PC-9 (cell line): ENCODE data around the gene PRDM15. TPM values are rescaled to one million over a fixed set of nuclear protein-coding genes. Genes with fewer than 3 reads are reported as not detected.

ENCODE experiments used
- BruUV-seq: library from RNA; stranded (reverse); fragments of 400-500 nt; replicated peaks from 2 replicates; lab custom pipeline; 2021; lab: Mats Ljungman, UMichigan
- CTCF ChIA-PET: fragments of 300-600 bp; sonication (Branson Sonifier 250); formaldehyde crosslinking; loops from one replicate; lab custom pipeline; 2022; ENCODE audit warnings: antibody characterized with exemption; lab: Charles Lee
- POLR2A ChIA-PET: fragments of 300-600 bp; sonication (Branson Sonifier 250); formaldehyde crosslinking; loops from one replicate; lab custom pipeline; 2022; ENCODE audit warnings: antibody characterized with exemption; ENCODE audit not compliant: unreplicated experiment; lab: Charles Lee
- DNase-seq, 2 experiments: peaks; one replicate each; pipeline versions ENCODE4 v3.0.0 to v3.0.0-alpha.2; 2015 to 2022; ENCODE audit warnings: mixed read lengths in 1 of 2
- H2AFZ ChIP-seq: fragments of 200-600 bp; sonication (generic); 2 replicates; pipeline ENCODE4 v1.8.1; 2017; ENCODE audit warnings: antibody characterized with exemption
- H3F3A ChIP-seq: fragments of 200-600 bp; sonication (generic); 2 replicates; pipeline ENCODE4 v1.8.1; 2017; ENCODE audit warnings: antibody characterized with exemption, mild to moderate bottlenecking, low read depth; ENCODE audit not compliant: insufficient read depth
- H3K27ac ChIP-seq: fragments of 200-600 bp; sonication (generic); 2 replicates; pipeline ENCODE4 v1.6.1; 2016; ENCODE audit warnings: mixed run types
- H3K27me3 ChIP-seq: fragments of 200-600 bp; sonication (generic); 2 replicates; pipeline ENCODE4 v1.6.1; 2016; ENCODE audit warnings: low read depth, mixed run types; ENCODE audit not compliant: insufficient read depth
- H3K36me3 ChIP-seq: fragments of 200-600 bp; sonication (generic); 2 replicates; pipeline ENCODE4 v1.6.1; 2016; ENCODE audit warnings: low read depth, mixed run types
- H3K4me1 ChIP-seq: fragments of 200-600 bp; sonication (generic); replicated peaks from 2 replicates; pipeline ENCODE4 v1.6.1; 2016; ENCODE audit warnings: mixed run types; ENCODE audit not compliant: insufficient read depth
- H3K4me2 ChIP-seq: fragments of 200-600 bp; sonication (generic); 2 replicates; pipeline ENCODE4 v1.6.1; 2017; ENCODE audit warnings: mixed run types
- H3K4me3 ChIP-seq: fragments of 200-600 bp; sonication (generic); 2 replicates; pipeline ENCODE4 v1.6.1; 2016; ENCODE audit warnings: mixed run types
- H3K79me2 ChIP-seq: fragments of 200-600 bp; sonication (generic); 2 replicates; pipeline ENCODE4 v1.6.1; 2017; ENCODE audit warnings: low read depth, mixed run types
- H3K9me2 ChIP-seq: fragments of 200-600 bp; sonication (generic); 2 replicates; pipeline ENCODE4 v1.8.1; 2017; ENCODE audit warnings: mild to moderate bottlenecking; ENCODE audit not compliant: insufficient read depth
- H3K9me3 ChIP-seq: fragments of 200-600 bp; sonication (generic); 2 replicates; pipeline ENCODE4 v1.8.1; 2016; ENCODE audit warnings: low read depth; ENCODE audit not compliant: insufficient read depth
- H4K20me1 ChIP-seq: fragments of 200-600 bp; sonication (generic); 2 replicates; pipeline ENCODE4 v1.8.1; 2017; ENCODE audit not compliant: insufficient read depth
- EZH2 ChIP-seq: fragments of 200-600 bp; sonication (generic); IDR thresholded peaks from 2 replicates; pipeline ENCODE4 v1.8.0; 2017; ENCODE audit warnings: antibody characterized with exemption, low read depth
- intact Hi-C: fragments of 100-400 bp; cut with micrococcal nuclease; formaldehyde crosslinking; loops from one replicate; pipeline ENCODE4 v1.10.0; 2022; ENCODE audit not compliant: unreplicated experiment
- total RNA-seq: library from RNA; stranded (reverse); gene quantifications from 2 replicates; pipeline ENCODE4 v1.2.3, GENCODE V29; 2021
- TF ChIP-seq, protein P1 (sequence below): fragments of 200-600 bp; sonication (generic); conservative IDR thresholded peaks from 2 replicates; pipeline ENCODE4 v1.6.1; 2017; ENCODE audit warnings: mixed run types, antibody characterized with exemption, mild to moderate bottlenecking, moderate library complexity

PRDM15 gene
- total RNA-seq, 1 experiment from 2014 or later, result 8.8 TPM

DNA sequence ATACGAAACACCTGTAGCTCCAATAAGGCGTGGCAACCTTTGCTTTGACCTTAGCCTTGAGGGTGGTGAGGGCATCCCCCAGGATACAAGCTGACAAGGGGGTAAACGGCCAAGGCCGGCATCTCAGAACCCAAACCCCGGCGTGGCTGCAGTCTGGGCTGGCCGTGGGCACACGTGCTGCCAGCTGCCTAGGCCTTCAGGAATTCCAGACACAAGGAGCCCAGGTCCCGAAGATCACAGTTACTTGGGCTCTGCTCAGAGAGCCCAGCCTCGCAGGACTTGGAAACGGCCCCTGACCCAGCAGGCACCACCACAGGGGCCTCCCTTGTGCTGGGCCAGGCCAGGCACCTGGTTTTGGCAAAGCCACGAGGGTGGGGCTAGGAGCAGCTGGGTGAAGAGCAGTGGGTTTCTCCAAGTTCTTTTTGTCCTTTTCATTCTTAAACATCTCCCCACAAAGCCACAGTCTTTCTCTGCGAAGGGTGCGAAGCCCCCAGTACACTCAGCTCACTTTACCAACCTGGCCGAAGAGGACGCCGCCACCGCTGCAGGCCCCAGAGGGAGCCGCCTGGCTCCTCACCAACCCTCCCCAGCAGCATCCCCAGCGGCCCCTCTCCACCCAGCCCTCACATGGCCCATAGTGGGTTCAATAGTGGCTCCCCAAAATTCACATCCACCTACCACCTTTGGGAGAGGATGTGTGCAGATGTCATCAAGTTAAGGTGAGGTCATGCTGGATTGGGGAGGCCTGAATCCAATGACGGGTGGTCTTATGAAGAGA is 26.8 kb downstream of the PRDM15 start:
- POLR2A ChIA-PET, result no interaction called here
- no peak for DNase-seq
- H2AFZ ChIP-seq, result no peak overlapping the region
- H3K27me3 ChIP-seq, result no peaks in the 10 kb centered on the region
- H3K27ac ChIP-seq, result no peak overlapping the region
- H3K79me2 ChIP-seq, result no peaks in the 10 kb centered on the region
- CTCF ChIA-PET, result no interaction called here
- H3K4me3 ChIP-seq, result no peak overlapping the region
- TF ChIP-seq EZH2, result no peak
- TF ChIP-seq, protein P1, sequence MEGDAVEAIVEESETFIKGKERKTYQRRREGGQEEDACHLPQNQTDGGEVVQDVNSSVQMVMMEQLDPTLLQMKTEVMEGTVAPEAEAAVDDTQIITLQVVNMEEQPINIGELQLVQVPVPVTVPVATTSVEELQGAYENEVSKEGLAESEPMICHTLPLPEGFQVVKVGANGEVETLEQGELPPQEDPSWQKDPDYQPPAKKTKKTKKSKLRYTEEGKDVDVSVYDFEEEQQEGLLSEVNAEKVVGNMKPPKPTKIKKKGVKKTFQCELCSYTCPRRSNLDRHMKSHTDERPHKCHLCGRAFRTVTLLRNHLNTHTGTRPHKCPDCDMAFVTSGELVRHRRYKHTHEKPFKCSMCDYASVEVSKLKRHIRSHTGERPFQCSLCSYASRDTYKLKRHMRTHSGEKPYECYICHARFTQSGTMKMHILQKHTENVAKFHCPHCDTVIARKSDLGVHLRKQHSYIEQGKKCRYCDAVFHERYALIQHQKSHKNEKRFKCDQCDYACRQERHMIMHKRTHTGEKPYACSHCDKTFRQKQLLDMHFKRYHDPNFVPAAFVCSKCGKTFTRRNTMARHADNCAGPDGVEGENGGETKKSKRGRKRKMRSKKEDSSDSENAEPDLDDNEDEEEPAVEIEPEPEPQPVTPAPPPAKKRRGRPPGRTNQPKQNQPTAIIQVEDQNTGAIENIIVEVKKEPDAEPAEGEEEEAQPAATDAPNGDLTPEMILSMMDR, result no peak
- H3K9me3 ChIP-seq, result no peaks in the 10 kb centered on the region
- no peak overlapping the region for H3K4me2 ChIP-seq
- BruUV-seq, result no TSS peak
- no peaks in the 10 kb centered on the region for H3K36me3 ChIP-seq
- intact Hi-C loops, result no loop called here
- H3K4me1 ChIP-seq, result no peaks in the 10 kb centered on the region
- peaks cover 3% of the 10 kb centered on the region; the same call in 1 of the 2 replicates for H3F3A ChIP-seq
- H3K9me2 ChIP-seq, result no peaks in the 10 kb centered on the region
- no peaks in the 10 kb centered on the region for H4K20me1 ChIP-seq

DNA sequence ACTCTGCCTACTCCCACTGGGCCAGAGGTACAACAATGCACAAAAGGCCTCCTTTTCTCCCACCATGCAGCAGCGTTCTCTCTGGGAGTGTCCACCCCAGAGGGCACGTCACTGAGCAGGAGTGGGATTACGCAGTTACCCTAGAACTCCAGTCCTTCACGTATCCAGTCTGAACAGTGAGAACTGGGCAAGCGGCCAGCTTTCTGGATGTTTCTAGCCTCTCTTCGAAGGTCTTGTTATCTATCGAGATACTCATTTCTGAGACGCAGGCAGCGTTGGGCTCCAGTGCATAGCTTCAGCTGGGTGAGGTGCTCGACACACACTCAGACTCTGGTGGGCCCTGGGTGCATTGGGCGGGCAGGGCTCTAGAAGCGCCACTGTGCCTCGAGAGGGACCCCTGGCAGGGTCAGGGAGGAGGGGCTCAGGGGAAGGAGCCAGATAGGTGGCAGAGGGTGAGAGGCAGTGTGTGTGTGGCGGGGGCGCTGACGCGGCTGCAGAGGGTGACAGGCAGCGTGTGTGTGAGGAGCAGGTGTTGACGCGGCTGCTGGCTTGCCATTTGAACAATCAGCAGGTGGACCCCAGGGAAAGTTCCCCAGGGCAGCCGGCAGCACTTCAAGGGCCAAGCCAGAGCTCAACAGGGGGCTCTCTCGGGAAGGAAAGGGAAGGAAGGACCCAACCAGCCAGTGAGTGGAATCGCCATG is 27.9 kb downstream of the PRDM15 start:
- no TSS peak for BruUV-seq
- Histone ChIP-seq H3K4me1 (no peaks in the 10 kb centered on the region), H3K4me2 (no peak overlapping the region), H4K20me1 (no peaks in the 10 kb centered on the region), H2AFZ (no peak overlapping the region), H3K36me3 (no peaks in the 10 kb centered on the region), H3K9me3 (no peaks in the 10 kb centered on the region), H3K27me3 (no peaks in the 10 kb centered on the region), H3K9me2 (no peaks in the 10 kb centered on the region), H3K27ac (no peak overlapping the region), H3K4me3 (no peak overlapping the region), H3K79me2 (no peaks in the 10 kb centered on the region), H3F3A (peaks cover 3% of the 10 kb centered on the region; the same call in 1 of the 2 replicates)
- CTCF ChIA-PET, result no interaction called here
- POLR2A ChIA-PET, result no interaction called here
- TF ChIP-seq EZH2, result no peak
- TF ChIP-seq, protein P1, result no peak
- DNase-seq, result no peak
- intact Hi-C loops, result no loop called here

DNA sequence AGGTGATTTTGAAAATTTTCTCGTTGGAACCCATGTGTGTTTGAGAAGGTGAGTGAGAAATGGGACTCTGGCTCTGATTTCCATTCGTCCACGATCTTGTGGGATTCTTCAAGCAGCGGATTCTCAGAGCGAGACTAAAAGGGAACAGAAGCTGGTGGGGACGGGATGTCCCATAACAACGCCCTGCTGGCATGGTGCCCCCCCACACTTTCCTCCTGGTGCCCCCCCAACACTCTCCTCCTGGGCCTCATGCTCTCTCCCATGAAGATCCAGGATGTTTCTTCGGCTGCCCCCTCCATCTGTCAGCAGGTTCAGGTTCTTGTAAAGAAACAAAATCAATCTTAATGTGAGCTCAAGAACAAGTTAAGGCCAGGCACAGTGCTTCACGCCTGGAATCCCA is 29.1 kb downstream of the PRDM15 start:
- no TSS peak for BruUV-seq
- no peaks in the 10 kb centered on the region for H3K27me3 ChIP-seq
- H3K9me2 ChIP-seq, result no peaks in the 10 kb centered on the region
- ChIA-PET CTCF (no interaction called here), POLR2A (no interaction called here)
- no peak overlapping the region for H2AFZ ChIP-seq
- intact Hi-C loops, result no loop called here
- no peaks in the 10 kb centered on the region for H4K20me1 ChIP-seq
- H3K36me3 ChIP-seq, result no peaks in the 10 kb centered on the region
- peaks cover 12% of the 10 kb centered on the region for H3F3A ChIP-seq
- no peak overlapping the region for H3K27ac ChIP-seq
- H3K4me2 ChIP-seq, result no peak overlapping the region
- no peak for DNase-seq
- no peaks in the 10 kb centered on the region for H3K4me1 ChIP-seq
- H3K9me3 ChIP-seq, result no peaks in the 10 kb centered on the region
- TF ChIP-seq, protein P1, result no peak
- no peak for TF ChIP-seq EZH2
- H3K79me2 ChIP-seq, result no peaks in the 10 kb centered on the region
- no peak overlapping the region for H3K4me3 ChIP-seq
